M059J (cell line): Measurements from ENCODE around the gene KIF1A. TPM values are rescaled to one million over a fixed set of nuclear protein-coding genes. Genes with fewer than 3 reads are reported as not detected.
"Not testable (repeated sequence)": the region's sequence is repeated elsewhere in the genome, so short reads cannot be mapped to it uniquely, and the experiment has no call there.

ENCODE experiments used
- DNase-seq: peaks from one replicate; pipeline ENCODE4 v3.0.0-alpha.2; 2012; ENCODE audit warnings: low read depth
- total RNA-seq: library from RNA; depleted of rRNA; stranded (reverse); fragments of >200 nt; shearing (Covaris generic); gene quantifications from 2 replicates; pipeline ENCODE4 v1.2.3, GENCODE V29; 2014

KIF1A gene
- total RNA-seq, 1 experiment from 2014 or later = not detected

DNA sequence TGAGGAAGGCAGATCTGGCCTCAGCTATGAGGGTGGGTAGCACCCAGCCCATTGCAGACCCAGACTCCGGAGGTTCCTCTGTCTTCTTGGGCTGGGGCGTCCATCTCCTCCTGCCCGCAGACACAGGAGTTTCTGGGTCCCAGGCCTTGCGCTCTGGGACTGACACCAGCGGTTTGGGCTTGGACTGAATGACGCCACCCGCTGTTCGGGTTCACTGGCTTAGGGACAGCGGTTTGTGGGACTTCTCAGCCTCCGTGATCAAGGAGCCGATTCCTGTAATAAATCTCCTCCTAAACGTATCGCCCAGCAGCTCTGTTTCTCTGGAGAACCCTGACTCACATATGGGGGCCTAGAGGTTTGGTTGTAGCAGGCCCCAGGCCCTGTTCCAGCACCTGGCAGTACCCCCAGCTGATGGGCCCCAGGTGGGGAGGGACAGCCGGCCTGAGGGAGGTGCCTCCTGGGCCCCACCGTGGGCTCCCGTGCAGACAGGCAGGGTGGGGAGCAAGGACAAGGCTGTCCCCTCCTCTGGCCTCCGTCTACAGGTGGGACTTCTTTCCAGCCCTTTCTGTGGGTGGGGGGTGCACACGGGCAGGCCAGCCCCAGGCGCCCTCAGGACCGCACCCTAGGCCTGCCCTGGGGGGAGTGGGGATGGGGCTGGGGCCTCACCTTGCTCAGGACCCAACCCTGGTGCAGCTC lies 132.8 kb downstream of the KIF1A start:
- no peak for DNase-seq

DNA sequence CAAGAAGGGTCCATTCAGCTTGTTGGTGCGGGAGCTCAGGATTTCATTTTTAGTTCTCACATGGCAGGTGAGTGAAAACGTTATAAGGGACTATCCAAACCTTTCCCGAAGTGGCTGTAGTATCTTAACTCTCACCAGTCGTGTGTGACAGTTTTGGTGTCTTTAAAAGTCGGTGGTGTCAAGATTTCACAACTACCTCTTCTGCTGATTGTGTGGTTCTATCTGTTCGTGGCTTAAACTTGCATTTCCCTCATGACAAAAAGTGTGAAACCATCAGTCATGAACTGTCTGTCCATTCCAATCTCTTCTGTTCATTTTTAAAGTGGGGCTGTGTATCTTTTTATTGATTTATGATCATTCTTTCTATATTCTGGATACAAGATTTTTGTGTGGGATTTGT lies 133.6 kb downstream of the KIF1A start:
- no peak for DNase-seq

DNA sequence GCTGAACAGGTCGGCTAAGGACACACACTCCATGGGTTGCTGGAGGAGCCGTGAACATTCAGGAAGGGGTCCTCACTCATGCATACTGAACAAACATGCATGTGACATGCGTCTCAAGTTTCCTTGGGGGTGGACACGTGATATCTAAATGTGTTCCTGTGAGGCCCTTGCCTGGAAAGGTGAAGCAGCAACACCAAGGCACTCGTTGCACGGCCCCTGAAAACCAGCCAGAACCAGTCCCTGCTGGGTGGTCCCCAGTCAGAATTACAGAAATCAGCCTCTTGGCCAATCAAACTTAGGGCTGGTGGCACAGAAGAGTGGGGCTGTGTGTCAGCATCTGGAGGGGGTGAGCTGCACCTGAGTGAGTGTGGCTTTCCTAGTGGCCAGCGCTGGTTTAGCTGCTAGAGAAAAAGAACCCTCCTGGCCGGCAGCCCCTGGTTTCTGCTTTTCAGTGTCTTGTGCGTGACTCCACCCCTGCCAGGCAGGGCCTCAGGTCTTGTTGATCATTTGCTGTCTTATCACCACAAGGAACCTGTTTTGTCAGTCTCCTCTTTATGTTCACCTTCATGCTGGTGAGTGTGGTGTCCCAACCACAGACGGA lies 134.1 kb downstream of the KIF1A start:
- no peak for DNase-seq

DNA sequence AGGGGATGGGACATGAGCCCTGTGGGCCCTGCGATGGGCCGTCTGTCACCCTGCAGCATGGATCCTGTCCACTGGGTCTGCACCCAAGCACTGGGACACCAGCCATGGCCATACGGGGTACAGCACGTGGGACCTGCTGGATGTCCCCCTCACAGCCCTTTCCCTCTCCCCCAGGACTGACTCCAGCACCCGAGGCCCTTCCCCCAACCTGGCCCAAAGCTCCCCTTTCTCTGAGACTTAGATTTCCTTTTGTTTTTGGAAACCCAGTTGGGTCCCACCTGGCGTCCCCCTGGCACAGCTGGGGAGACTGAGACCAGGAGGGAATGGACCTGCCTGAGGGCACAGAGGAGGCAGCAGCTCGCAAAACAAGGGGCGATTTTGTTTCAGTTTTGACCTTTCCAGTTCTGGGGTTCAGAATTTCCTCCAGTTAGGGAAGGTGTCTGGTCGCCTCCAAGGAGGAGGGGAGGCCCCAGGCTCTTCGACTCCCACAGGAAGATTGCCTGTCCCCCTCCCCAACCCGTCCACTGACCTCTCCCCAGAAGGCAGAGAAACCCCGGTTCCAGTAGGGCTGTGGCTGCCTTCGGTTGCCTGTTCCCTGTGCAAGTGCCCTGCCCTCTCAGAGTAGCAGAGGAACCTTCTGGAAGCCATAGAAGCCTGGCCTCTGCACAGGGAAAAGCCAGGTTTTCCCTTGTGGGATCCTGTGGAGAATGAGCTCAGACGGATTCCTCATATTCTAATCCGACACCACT lies 135.9 kb downstream of the KIF1A start:
- not testable (repeated sequence) for DNase-seq

DNA sequence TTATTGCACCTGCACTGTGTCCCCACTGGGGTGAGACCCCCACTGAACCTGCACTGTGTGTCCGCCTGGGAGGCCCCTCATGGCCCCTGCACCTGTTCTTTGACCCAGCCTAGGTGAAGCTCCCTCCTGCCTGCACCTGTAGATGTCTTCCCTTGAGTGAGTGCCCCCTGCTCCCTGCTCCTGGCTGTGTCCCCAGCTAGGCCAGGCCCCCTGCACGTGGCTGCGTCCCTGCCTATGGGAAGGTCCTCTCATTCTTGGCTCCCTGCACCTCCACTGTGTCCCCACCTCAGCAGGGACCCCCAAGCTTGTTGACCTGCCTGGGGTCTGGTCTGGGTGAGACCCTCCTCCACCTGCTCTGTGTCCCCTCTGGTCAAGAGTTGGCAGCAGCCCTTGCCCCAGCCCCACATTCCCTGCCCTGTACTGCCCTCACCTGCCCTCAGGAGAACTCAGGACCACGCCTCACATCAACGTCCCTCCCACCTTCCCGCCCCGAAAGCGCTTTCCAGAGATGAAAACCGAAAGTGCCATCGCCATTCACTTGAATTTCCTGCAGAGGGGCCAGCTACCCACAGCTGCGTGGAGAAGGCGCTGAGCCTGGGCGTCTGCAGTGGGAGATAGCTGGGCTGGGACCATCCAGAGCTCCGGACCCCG lies 136.6 kb downstream of the KIF1A start:
- not testable (repeated sequence) for DNase-seq

DNA sequence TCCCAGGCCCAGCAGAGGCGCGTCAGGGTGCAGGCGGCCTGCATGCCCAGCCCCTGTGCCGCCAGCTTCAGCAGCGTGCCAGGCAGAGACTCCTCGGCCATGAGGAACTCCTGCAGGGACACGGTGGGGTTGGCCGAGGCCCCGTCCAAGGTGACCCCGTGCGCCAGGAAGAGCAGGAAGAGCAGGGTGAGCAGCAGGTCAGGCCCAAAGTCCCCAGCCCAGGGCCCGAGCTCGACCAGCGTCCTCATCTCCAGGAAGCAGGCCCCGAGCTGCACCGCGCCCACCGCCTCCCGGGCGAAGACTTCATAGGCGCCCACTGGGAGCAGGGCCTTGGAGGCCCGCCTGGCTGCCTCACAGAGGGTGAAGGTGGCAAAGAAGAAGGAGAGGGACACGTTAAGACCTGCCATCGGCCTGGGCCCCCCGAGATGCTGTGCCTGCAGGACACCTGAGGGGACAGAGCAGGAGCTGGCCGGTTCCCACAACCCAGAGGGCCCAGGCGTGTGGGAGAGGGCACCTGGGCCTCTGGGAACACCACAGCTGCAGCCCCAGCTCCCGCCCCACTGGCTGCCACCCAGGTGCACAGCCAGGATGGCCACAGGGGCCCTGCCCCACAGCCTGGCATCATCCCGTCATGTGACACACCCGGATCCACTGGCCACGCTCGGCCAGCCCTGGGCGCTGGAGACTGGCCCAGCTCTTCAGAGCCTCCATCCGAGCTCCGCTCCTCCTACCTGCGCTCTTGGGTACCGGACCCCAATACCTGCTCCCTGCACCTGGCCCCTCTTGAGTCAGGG lies 137.4 kb downstream of the KIF1A start, which contains the start of gene AQP12B:
Gene AQP12B, minus strand, starts transcription at position 455 of the 794 bp plus-strand sequence. Its CDS starts 48 bp downstream, at position 407.
- DNase-seq = not testable (repeated sequence)

DNA sequence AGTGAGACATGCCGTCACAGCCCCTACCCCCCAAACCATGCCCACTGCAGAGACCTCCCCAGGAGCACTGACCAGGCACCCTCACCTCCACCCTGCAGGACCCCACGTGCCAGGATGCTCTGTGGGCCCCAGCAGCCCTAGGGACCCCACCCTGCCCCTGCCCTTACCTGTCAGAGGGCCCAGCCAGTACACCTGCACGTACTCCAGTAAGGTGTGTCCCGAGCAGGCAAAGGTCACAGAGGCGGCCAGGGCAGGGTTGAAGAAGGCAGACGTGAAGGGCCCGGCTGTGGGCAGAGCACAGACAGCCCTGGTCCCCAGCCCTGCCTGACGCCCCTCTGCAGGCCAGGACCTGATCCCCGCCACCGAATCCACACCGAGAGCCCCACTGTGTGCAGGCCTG lies 139.8 kb downstream of the KIF1A start:
- not testable (repeated sequence) for DNase-seq

DNA sequence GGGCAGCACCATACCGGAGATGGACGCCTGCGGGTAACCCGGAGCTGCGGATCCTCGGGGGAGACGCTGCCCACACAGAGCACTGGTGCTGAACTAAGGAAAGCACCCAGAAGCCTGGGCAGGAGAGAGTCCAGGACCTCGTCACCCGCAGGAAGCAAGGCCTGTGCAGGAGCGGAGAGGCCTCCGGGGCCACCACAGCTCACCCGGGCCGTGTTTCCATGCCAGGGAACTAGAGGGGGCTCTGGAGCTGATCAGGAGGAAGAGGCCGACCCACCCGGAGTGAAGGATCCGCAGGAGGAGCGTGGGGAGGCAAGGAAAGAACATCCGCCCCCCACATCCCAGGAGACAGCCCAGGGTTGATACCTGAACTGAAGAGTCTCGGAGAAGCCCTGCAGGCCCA lies 141.1 kb downstream of the KIF1A start:
- not testable (repeated sequence) for DNase-seq

DNA sequence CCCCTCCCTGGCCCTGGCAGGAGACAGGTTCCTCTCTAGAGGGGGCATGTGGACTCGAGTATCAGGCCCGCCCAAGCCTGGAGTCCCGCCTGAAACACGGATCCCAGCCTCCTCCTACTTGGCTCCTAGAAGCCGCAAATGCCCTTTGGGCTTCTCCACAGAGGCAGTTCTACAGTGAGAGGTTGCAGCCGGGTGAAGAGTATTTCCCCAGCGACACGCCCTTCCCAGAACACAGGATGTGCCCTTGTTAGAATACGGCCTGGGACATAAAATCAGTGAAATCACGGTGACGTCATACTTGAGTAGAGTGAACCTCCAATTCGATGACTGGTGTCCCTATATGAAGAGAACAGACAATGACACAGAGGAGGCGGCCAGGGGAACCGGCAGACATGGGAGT lies 142.0 kb downstream of the KIF1A start:
- DNase-seq = not testable (repeated sequence)

DNA sequence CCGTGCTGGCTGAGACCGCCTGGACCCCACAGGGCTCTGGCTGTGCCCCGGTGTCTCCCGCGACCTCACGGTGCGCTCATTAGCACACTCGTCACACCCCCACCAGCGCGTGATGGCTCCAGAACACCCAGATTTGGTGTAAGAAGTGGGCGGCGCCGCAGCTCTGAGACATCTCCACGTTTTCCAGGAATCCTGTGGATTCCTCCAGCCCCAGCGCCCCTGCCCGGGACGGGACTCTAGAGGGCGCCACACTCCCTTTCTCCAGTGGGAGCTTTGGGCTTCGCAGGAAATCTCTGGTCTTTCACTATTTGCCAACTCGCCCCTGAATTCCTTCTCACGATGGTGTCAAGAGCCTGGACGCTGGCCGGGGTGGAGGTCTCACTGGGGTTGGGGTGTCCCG lies 144.7 kb downstream of the KIF1A start:
- not testable (repeated sequence) for DNase-seq

DNA sequence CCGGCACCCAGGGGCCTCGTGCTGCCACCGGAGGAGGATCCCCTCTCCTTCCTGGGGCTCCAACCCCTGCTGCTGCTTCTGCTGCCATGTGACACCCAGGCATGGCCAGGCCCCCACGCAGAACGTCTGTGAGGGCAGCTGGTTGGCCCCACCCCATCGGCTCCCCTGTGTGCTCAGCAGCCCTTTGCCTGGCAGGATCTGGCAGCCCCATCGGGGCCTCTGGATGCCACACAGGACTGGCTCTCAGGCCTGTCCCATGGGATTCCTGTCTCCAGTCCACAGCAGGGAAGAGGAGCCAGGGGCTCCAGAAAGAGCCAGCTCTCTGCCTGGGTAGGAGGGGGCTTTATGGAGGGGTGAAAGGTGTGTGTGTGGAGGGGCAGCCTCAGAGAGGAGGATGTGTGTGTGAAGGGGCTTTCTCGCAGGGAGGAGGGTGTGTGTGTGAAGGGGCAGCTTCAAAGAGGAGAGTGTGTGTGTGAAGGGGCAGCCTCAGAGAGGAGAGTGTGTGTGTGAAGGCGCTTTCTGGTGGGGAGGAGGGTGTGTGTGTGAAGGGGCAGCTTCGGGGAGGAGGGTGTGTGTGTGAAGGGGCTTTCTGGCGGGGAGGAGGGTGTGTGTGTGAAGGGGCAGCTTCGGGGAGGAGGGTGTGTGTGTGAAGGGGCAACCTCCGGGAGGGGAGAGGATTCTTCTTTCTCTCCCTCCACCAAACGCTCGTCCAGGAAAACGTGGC lies 145.4 kb downstream of the KIF1A start:
- DNase-seq = not testable (repeated sequence)

DNA sequence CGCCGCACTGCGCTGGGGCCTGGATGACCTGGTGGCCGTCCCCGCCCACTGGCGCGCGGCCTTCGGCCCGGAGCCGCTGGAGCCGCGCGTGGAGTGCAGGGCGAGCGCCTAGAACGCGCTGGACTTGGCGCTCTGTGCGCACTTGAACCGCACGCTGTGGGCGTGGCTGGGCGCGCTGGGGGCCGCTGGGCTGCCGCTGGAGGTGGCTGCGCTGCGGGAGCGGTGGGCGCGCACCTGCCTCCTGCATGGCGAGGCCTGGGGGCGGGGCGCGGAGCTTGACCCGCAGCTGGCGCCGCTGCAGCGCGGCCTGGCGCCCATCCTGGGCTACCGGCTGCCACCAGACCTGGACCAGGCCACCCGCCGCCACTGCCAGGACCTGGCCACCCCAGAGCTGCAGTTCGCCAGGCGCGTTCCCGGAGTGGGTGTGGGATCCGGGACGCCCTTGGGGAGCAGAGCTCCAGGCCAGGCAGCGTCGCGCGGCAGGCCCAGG lies 147.3 kb downstream of the KIF1A start:
- no peak for DNase-seq

DNA sequence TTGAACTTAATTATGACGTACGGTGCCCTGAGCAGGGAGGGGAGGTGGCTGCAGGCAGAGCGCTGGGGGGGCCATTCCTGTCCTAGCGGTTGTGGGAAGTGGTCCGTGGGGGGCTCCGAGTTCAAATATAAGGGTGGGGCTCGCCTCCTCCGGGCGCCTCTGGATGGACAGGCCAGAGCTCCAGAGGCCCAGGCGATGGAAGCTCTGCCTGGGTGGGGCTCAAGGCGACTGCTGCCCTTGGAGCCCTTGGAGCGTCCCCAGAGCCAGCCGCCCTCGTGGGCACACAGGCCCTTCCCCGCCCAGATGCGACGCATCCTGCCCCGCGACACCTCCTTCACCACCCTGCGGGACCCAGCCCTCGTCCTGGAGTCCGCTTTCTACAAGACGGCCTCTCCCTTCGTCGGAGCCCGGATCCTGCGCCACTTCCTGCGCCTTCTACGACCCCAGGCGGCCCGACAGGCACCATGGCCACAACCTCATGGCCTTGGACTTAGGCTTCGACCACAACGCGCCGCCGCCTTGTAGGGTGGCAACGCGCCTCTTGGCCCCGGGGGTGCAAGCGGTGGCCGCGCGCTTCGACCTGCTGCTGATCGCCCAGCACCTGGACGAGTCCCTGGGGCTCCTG lies 147.8 kb downstream of the KIF1A start:
- no peak for DNase-seq

DNA sequence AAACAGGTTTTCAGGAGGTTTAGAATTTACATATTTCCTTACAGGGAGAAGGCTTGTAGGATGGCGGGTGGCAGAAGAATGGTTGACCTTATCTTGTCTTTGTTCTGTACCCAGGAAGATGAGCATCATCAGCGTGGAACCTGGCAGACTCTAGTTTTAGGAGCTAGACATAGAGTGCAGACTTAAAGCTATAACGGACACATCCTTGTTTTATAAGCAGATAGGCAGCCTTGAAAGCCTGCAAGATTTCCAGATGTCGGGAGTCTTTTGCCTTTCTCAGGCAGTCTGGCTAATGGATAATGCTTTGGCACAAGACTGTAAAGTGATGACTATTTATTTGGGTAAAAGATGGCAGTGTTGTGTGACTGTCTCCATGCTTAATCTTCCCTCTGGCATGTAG lies 149.1 kb downstream of the KIF1A start:
- no peak for DNase-seq

DNA sequence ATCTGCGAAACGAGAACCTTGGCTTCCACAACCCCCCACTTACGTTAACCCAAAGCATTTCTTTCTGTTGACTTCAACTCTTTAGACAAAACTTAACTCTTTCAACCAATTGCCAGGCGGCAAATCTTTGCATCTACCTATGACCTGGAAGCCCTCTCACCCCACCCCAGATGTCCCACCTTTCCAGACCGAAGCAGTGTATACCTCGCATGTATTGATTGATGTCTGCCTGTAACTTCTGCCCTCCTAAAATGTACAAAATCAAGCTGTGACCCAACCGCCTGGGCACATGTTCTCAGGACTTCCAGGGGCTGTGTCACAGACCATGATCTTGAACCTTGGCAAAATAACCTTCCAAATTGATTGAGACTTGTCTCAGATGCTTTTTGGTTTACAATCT lies 149.6 kb downstream of the KIF1A start:
- DNase-seq = no peak

DNA sequence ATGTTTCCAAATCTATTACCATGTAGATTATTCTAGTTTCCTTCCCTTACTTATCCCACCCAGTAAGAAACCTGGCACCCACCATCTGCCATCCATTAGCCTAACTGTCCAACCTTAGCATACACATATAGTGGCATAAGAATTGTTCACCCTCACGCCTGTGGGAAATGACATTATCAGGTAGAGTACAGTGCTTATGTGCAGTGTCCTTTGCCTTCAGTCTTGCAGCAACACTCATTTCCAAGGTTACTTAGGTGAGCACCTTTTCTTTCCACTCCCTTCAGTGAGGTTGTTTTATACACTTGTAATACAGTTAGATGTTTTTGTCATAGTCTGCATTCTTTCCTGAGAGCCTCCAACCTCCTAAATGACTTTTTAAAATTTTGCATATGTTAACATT lies 155.4 kb downstream of the KIF1A start:
- no peak for DNase-seq
